Activated T-cell treated with anti-CD3 and anti-CD28 coated beads for 1 hour (primary cell): ENCODE results near the gene NOSTRIN.
"Not testable (repeated sequence)": the region's sequence is repeated elsewhere in the genome, so short reads cannot be mapped to it uniquely, and the experiment has no call there.

Experiments
- DNase-seq: peaks from one replicate; pipeline ENCODE4 v3.0.0-alpha.2; 2020; ENCODE audit warnings: low read depth

The NOSTRIN gene, protein sequence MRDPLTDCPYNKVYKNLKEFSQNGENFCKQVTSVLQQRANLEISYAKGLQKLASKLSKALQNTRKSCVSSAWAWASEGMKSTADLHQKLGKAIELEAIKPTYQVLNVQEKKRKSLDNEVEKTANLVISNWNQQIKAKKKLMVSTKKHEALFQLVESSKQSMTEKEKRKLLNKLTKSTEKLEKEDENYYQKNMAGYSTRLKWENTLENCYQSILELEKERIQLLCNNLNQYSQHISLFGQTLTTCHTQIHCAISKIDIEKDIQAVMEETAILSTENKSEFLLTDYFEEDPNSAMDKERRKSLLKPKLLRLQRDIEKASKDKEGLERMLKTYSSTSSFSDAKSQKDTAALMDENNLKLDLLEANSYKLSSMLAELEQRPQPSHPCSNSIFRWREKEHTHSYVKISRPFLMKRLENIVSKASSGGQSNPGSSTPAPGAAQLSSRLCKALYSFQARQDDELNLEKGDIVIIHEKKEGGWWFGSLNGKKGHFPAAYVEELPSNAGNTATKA

DNA sequence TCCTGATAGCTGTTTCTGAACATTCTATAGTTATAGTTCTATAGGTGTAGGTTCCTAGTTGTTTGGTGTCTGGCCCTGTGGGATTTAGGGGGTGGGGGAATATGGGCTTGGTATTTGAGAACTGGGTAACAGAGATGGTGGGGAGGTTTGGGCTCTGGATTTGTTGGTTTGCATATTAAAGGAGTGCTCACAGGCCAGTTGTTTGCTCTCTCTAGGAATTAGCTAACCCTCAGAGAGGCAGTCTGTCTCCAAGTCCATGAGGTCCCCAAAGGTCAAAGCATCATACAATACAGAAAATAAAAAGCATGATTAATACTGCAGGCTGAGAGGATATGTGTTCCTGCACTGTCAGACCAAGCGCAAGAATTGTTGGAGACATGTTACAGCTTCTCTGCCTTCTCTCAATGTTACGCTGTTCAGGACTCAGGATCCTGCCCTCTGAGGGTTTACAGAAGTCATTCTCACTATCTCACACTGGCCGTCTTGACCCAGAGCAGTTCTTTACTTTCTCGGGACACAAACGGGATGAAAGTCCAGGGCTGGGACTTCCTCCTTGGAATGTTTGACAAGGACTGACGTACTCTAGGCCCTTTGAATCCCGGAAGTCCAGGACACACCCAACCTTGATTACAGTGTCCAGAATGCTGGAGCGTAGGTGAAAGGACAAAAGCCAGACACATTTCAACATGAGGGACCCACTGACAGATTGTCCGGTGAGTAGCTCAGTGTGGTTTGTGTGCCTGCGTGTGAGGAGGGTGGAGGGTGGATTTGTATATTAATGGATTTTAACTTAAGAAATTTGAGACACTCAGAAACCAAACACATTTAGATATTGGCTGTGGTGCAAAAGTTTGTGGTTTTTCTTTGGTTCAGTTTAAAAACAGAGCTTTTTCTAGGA, at the start of gene NOSTRIN:
Gene NOSTRIN, plus strand, starts transcription at position 677 of the 898 bp plus-strand sequence. Its CDS starts 10 bp downstream, at position 687.
- no peak for DNase-seq

DNA sequence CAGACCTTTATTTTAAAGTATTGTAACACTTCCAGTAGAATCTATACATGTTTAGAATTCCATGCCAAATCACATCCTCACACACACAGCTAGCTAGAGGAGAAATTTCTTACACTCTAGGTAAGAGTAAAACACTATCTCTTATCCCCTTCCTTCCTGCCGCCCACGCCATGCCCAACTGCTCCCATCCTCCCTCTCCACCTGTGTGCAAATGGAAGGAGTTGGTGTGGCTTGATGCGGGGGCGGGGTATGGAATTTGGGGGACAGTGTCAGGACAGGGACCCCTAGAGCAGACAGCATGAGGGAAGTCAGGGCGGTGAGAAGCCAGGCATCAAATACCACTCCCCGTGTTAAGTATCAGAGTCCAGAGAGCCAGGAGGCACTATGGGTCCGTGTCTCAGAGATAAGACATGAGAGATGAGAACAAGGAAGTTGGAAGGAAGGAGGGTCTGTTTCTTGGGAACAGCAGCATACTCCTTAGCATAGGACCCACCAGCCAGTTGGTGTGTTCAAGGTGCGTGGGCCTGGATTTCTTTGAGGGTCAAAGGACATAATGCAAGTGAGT, 48.6 kb upstream of the NOSTRIN start:
- DNase-seq = no peak

DNA sequence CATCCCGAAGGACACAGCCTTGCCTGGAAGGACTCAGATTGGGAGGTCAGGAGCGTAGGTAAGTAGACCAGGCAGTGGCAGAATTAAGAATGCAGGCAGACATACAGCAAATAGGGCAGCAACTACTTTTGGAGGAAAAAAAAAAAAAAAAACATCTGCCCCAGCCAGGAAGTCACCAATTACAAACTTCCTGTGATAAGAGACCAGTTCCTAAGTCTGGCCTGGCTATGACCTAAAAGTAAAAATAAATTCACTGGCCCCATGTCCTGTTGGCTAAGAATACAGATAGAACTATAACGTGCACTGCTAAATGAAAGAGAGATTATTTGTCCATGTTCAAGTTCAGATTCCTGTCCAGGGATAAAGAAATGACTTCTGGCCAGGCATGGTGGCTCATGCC, 45.2 kb upstream of the NOSTRIN start:
- no peak for DNase-seq

DNA sequence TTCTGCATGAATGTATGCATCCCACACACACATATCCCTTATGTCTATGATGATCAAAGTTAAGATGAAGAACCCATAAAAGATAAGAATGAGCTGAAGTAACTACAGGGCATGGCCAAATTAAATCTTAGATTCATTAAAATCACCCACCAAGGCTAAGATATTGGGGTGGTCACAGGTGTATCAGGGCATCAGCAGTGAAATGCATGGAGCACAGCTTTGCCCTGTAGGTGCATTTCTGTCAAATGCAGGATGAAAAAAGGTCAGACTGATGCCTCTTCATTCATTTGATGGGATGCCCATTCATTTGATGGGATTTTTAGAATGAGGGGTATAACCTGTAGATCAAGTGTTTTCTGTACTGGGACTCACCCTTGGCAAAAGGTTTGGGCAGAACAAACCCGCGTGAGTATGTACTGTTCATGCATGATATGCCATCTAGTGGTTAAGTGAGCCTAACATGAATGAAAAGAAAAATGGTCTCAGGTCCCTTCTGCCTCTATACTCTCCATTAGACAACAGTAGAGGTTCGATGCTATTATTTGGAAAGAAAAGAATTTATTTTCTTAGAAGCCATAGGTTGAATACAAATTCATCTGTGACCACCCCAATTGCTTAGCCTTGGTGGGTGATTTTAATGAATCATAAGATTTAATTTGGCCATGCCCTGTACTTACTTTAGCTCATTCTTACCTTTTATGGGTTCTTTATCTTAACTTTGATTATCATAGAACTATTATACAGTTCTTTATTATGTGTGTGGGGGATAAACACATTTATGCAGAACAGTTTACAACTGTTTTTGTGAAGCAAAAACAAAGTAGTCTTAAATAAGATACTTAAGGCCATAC, 43.2 kb upstream of the NOSTRIN start:
- no peak for DNase-seq

DNA sequence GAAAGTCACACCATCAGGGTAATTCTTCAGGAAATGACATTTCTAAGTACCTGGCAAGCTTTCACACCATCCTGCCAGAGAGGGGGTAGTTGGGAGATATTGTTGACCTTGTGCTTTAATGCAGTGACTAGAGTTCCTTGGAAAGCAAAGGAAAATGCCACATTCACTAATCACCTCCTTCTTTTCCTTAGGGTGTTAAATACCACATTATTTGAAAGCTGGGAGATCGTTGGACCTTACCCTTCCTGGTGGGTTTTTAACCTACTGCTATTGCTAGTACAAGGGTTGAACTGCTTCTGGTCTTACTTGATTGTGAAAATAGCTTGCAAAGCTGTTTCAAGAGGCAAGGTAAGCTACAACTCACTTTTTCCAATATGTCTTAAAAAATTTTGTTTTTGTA, 37.0 kb upstream of the NOSTRIN start:
- DNase-seq = no peak

DNA sequence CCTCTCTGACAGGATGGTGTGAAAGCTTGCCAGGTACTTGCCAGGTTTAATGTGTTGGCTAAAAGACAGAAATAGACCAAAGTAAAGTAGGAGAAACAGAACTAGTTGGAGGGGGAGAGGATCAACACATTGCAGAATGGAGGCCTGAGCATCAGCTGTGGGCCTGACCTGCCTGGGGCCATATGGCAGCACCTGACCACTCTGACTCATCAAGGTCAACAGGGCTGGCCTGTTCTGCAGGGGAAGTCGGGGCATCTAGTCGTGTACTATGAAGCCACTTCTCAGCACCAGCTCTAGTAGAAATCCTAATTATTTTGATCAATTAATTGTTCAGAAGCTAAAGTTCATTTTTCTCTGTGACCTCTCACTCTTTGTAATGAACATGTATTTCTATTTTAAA, 35.8 kb upstream of the NOSTRIN start:
- no peak for DNase-seq

DNA sequence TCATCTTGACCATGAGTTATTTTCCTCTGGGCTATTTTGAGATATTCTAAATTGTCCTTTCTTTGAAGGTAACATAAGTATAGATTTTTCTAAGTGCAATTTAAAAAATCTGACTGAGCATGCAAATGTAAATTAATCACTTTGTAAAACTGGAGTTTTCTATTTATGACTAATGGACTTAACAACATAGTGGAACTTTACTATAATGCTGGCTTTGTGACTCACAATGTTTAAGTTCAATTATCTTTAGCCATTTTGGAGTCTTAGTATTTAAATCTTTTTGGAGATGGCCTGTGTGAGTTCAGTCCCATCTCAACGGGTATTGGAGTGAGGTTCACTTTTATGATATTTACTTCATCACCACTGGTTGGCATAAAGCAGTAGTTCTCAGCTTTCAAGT, 35.2 kb upstream of the NOSTRIN start:
- no peak for DNase-seq

DNA sequence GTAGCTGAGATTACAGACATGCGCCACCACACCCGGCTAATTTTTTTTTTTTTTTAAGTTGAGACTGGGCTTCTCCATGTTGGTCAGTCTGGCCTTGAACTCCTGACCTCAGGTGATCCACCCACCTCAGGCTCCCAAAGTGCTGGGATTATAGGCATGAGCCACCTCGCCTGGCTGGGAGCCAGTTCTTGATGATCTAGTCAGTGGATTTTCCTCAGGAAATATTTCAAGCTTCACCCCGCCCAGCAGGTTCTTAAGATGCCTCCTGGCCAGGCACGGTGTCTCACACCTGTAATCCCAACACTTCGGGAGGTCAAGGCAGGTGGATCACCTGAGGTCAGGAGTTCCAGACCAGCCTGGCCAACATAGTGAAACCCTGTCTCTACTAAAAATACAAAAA, 34.1 kb upstream of the NOSTRIN start:
- DNase-seq = not testable (repeated sequence)

DNA sequence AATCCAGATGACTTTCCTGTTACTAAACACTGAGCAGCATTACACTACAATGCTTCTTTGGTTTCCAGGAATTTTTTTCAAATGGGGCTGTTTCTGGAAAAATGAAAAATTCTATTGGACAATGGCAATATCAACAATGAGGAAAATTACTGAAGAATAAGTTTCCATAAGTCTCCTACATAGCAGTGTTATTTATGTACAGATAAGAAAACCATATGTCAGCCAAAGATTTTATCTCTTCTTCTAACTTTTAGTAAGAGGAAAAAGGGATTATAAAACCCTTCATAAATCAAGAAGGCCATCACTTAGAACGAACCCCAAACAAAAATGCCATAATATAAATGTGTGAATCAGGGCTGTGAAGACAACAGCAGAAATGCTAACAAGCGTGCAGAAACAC, 31.6 kb upstream of the NOSTRIN start:
- DNase-seq = no peak

DNA sequence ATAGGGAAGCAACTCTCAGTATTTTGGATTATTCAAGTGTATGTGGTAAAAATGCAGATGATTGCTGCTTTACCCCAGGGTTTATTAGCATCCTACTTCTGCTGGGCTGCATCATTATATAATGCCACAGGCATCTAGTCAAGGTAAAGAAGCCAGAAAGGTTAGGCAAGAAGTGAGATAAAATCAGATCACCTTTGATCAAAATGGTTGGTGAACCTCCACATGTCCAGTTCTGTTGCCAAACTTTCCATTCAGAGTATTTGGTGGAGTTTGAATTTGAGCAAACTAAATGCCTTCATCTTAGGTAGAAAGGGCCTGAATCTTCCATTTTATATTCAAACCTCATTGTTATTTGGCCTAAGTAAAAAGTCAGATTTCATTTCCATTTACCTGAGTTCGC, 29.7 kb upstream of the NOSTRIN start:
- DNase-seq = no peak

DNA sequence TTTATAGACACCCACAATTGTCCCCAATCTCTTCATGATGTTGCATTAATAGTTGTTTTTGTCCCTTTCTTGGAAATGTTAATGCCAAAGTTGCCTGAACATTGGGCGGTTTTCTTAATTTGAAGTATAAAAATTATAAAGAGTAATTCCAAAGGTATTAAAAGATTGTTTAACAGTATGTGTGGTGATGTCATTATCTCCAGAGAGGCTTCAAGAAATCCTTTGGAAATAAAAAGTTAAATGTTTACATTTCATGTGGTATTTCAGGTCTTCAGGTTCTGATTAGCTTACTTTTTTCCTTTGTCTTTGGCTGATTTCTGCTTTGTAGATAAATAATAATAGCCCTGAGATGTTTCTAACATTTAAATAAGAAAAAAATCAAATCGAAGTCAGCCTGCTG, 29.3 kb upstream of the NOSTRIN start:
- DNase-seq = no peak

DNA sequence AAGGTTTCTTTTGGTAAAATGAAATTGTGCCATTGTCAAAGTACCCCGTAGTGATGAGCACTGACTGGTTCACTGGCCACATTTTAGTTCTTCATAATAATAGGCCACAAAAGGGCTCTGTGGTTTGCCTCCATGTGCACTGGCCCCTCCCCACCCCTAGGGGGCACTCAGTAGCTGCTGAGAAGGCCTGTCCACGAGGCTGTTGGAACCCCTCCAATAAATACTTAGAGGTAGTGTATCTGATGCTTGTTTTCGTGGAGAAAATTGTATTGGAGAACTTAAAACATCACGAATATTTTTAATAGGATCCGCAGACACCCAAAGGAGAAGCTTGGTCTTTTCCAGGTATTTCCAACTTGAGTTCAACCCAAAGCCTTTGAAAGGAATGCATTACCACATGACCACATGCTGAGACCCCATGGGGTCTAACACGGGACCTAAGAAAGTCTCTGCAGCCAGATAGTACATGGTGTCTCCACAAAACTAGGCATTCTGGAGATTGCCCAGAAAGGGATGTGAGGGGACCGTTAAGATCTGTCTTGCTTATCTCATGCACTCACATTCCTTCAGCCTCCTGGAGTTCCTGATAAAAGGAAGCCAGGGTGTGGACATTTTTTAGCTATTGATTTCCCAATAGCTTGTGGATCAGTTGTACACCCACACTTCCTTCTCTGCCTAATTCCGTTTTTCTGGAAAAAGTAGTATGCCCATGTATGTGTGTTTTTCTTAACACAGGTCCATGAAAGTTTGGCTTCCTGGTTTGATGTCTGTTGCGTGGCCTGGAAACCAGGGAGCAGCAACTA, 28.5 kb upstream of the NOSTRIN start:
- DNase-seq = no peak

DNA sequence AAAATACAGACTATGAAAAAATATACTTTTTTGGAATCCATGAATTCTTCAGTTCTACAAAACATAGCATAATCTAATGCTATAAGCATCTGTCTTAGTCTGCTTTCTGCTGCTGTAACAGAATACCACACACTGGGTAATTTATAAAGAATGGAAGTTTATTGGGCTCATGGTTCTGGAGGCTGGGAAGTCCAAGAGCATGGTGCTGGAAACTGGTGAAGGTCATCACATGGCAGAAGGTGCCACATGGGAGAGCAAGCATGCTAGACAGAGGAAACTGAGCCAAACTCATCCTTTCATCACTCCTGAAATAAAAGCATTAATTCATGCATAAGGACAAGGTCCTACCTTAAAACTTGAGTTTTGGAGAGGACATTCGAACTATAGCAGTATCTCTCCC, 26.6 kb upstream of the NOSTRIN start:
- DNase-seq = no peak

DNA sequence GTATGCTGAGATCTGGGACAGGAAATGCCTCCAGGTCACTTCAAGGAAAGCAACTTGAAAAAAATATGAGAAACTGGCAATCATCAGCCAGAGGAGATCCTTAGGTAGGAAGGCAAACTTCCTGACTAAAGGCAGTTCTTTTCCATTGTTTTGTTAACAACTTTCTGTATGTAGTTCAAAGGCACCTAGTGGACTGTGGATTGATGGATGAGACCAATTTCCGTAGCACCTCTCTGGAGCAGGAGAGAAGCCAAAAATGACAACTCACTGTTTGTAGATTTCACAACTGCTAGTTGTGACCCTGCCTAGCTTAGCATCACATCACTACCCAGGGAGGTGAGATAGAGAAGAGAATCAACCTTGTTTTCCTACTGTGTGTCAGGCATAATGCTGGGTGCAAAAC, 21.8 kb upstream of the NOSTRIN start:
- no peak for DNase-seq

DNA sequence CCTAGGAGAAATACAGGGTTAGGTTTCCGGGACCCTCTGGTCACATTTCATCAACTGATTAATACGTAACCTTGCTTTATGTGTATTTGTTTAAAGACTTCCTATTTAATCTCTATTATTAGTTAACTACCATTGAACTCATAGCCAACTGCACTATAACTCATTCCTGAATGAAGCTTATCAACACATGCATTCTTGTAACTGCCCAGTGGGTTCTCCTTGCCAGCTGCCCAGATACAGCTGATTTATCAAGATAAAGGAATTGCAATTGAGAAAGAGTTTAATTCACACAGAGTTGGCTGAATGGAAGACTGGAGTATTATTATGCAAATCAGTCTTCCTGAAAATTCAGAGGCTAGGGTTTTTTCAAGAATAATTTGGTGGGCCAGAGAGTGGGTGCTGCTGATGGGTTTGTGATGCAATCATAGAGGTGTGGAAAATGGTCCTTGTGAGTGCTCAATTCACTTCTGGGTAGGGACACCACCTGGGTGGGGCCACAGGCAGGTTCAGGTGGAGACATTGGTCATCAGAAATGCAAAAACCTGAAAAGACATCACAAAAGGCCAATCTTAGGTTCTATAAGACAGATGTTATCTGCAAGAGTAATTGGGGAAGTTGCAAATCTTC, 21.1 kb upstream of the NOSTRIN start:
- DNase-seq = no peak

DNA sequence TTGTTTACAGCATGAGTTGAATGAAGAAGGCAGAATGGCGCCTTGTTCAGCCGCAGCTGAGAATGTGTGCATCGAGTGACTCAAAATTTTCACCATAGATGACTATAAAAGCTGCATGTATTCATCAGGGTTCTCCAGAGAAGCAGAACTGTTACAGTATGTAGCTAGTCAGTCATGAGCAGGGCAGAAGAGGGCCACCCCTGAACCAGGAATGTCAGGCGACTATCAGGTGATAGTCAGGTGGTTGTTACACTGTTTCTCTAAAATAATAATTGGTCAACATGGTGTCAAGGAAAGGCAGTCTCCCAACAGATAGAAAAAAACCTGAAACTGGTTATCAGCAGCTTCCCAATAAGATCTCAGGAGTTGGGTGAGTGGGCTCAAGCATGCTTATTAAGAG, 20.2 kb upstream of the NOSTRIN start:
- DNase-seq = no peak

DNA sequence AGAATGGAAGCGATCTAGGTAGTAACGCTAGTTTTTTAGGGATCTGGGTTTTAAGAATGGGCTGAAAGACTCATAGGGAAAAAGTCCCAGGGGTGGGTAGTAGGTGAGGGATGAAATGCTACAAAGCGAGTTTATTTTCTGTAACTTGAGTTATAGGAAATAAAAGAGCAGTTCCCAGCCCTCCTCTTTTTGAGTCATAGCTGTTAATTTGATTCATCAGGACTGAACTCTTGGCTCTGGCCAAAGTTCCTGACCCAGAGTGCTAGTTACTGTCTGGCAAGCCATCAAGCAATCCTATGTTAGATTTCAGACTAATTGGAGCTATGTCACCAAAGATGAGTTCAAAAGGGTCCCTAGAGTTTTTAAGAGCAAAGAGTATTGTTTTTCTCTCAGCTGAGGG, 17.4 kb upstream of the NOSTRIN start:
- DNase-seq = no peak

DNA sequence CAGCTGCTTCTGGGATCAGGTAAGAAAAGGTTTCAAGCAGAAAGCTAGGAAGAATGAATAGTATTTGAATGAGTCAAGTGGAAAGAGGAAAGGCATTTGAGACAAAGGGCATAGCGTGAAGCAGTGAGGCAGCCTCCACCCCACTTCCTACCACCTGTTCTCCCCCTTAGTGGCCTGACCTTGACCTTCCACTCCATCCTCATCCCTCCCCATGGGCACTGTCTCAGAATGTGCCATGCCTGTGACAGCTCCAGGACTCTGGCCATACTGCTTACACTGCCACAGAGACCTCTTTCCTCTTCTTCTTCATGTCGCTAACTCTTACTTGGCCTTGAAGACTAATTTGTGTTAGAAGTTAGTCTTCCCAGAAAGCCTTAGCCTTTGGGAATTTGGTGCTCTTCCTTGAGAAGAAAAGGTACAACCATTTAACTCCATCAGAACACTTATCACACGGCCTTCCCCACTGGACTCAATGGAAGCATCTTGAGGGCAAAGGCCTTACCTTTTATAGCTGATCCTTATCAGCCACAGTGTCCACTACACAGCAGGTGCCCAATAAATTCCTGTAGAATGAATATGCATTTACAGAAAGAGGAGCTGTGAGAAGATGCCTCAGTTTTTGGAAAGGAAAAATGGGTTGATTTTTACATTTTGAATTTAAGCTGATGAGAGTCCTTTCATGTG, 15.2 kb upstream of the NOSTRIN start:
- DNase-seq = no peak

DNA sequence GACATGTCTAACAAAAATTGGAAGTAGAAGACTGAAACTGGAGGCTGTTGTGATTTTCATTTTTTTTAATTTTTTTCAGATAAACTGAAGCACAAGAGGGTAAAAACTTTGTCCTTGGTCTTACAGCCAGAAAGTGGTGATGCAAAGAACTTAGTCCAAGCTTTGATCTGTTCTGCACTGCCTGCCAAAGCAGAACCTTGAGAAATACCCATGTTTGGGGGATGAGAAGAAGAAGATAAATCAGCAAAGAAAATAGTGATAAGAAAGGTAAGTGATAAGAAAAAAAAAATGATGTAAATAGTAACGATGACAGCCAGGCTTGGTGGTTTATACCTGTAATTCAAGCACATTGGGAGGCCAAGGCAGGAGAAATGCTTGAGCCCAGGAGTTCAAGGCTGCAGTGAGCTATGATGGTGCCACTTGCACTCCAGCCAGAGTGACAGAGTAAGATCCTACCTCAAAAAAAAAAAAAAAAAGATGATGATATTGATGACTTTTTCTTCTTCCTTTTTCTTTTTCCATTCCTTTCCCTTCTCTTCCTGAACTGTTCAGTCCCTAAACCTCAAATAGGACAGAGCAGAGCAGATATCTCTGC, 14.6 kb upstream of the NOSTRIN start:
- DNase-seq = no peak
